Measurements from ENCODE around the gene ZNF672. TPM values are rescaled to one million over a fixed set of nuclear protein-coding genes. Genes with fewer than 3 reads are reported as not detected.
A peak's percentile ranks its signal among the peaks of the same experiment; 100 is the strongest.

The ZNF672 gene
- total and polyA plus RNA-seq, 8 donors: 16.2 to 35.5 (median 20.1) TPM

GRCh38 chr1:248834343-248834940, 3.6 kb upstream of the ZNF672 start:
- Histone ChIP-seq H3K4me1 (peaks cover 7 to 15% of the 10 kb centered on the region in 2 donors), H3K9me3 (no peaks in the 10 kb centered on the region), H3K36me3 (no peaks in the 10 kb centered on the region), H3K4me3 (no peak overlapping the region), H3K27me3 (no peaks in the 10 kb centered on the region), H3K27ac (no peak overlapping the region)
- TF ChIP-seq, protein P1, sequence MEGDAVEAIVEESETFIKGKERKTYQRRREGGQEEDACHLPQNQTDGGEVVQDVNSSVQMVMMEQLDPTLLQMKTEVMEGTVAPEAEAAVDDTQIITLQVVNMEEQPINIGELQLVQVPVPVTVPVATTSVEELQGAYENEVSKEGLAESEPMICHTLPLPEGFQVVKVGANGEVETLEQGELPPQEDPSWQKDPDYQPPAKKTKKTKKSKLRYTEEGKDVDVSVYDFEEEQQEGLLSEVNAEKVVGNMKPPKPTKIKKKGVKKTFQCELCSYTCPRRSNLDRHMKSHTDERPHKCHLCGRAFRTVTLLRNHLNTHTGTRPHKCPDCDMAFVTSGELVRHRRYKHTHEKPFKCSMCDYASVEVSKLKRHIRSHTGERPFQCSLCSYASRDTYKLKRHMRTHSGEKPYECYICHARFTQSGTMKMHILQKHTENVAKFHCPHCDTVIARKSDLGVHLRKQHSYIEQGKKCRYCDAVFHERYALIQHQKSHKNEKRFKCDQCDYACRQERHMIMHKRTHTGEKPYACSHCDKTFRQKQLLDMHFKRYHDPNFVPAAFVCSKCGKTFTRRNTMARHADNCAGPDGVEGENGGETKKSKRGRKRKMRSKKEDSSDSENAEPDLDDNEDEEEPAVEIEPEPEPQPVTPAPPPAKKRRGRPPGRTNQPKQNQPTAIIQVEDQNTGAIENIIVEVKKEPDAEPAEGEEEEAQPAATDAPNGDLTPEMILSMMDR (IDR thresholded peaks at IDR 0.05): no peak
- DNase-seq (peak in 1 of 4 donors; percentile 8), ATAC-seq (no peak)
- intact Hi-C loops (cut with DNase I): no loop called here

GRCh38 chr1:248837045-248837780, 811 bp upstream of the ZNF672 start:
- H3K36me3 ChIP-seq: no peaks in the 10 kb centered on the region
- H3K4me3 ChIP-seq: peak overlapping the region; percentile 77 to 86
- intact Hi-C loops (cut with DNase I): no loop called here
- H3K27ac ChIP-seq: peak overlapping the region; percentile 100
- H3K9me3 ChIP-seq: no peaks in the 10 kb centered on the region
- H3K4me1 ChIP-seq: peaks cover 10 to 43% of the 10 kb centered on the region in 2 donors
- ATAC-seq (no peak), DNase-seq (no peak)
- H3K27me3 ChIP-seq: no peaks in the 10 kb centered on the region
- TF ChIP-seq, protein P1 (IDR thresholded peaks at IDR 0.05): no peak

DNA sequence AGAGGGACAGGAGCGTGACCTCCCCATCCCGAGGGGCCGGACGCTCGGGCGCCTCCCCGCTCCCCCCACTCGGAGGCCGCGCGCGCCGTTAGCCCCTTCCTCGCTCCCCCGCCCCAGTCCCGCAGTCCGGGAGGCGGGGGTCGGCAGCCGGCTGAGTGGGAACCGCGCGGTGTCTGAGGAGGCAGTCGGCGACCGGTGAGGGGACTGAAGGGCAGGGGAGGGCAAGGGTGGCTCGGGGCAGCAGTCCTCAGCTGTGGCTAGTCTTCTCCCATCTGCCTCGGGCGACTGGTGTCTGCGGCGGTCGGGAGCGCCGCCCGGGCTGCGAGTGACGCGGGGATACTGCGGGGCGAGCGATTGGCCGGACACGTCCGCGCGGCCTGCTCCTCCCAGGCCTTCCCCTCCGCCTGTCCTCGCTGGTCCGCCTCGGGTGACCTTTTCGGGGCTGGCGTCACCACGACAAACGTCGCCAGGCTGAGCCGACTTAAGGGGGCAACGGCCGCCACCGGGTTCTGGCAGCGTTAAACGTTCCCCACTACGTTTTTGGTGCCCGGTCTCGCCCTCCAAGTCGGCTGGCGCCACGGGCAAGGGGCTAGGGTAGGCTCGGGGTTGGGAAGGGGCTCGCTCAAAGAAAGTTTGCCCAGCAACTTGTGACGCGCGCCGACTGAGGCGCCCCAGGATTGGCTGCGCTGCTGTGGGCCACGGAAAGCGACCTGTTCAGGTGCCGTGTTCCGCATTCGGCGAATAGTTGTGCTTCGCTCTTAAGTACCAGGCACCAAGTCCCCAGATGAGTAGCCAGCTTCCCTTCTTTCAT, 538 bp downstream of the ZNF672 start:
- Histone ChIP-seq H3K36me3 (peaks cover 0 to 7% of the 10 kb centered on the region in 2 donors), H3K4me3 (peak overlapping the region; percentile 77 to 86), H3K27me3 (no peaks in the 10 kb centered on the region), H3K4me1 (peaks cover 10 to 49% of the 10 kb centered on the region in 2 donors), H3K9me3 (no peaks in the 10 kb centered on the region), H3K27ac (peak overlapping the region; percentile 100)
- intact Hi-C loops (cut with DNase I): no loop called here
- DNase-seq (peak; percentile 92 to 97 (median 92)), ATAC-seq (peak; percentile 82)
- TF ChIP-seq, protein P1 (IDR thresholded peaks at IDR 0.05): no peak

DNA sequence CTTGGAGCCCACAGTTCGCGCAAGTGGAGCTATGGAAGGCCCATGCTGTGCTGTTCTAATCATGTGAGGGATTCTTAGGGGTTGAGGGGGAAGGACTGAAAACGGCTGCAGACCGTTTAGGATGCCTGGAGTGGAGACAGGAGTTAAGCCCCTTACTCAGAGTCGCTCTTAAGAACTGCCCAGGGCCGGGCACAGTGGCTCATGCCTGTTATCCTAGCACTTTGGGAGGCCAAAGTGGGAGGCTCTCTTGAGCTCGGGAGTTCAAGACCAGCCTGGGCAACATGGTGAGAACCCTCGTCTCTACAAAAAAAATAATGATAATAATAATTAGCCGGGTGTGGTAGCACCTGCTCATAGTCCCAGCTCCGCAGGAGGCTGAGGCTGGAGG, 1.1 kb downstream of the ZNF672 start:
- intact Hi-C loops (cut with DNase I): no loop called here
- Histone ChIP-seq H3K27ac (peak overlapping the region; percentile 100), H3K4me3 (peak overlapping the region; percentile 77 to 86), H3K36me3 (peaks cover 0 to 8% of the 10 kb centered on the region in 2 donors), H3K9me3 (no peaks in the 10 kb centered on the region), H3K27me3 (no peaks in the 10 kb centered on the region), H3K4me1 (peaks cover 10 to 49% of the 10 kb centered on the region in 2 donors)
- ATAC-seq (no peak), DNase-seq (no peak)
- TF ChIP-seq, protein P1 (IDR thresholded peaks at IDR 0.05): no peak

- H3K4me3 ChIP-seq: no peak overlapping the region
- intact Hi-C loops (cut with DNase I): no loop called here
- no peak for ATAC-seq
- DNase-seq: no peak
- peaks cover 0 to 26% of the 10 kb centered on the region in 2 donors for H3K36me3 ChIP-seq
- H3K27ac ChIP-seq: no peak overlapping the region
- TF ChIP-seq, protein P1 (IDR thresholded peaks at IDR 0.05): no peak
- H3K9me3 ChIP-seq: no peaks in the 10 kb centered on the region
- H3K4me1 ChIP-seq: peaks cover 10 to 49% of the 10 kb centered on the region in 2 donors
- H3K27me3 ChIP-seq: no peaks in the 10 kb centered on the region
These were observed 2.9 kb downstream of the ZNF672 start for GRCh38 chr1:248840946-248841345.

Measured in left lung (tissue), 10 donors.